Gastroesophageal sphincter (tissue), 4 donors: ENCODE data around the gene HDAC11. TPM values are rescaled to one million over a fixed set of nuclear protein-coding genes. Genes with fewer than 3 reads are reported as not detected.

Experiments
- ATAC-seq: fragments of 150-250 bp; one replicate; pipeline ENCODE4 v1.9.1; 2016; ENCODE audit warnings: mild to moderate bottlenecking, moderate library complexity
- H3K27ac ChIP-seq, 4 donors: fragments of 200-600 bp; sonication (generic) in 3 of 4; 1 replicate in 3 of 4; 2 replicates in 1 of 4; pipeline ENCODE4 v1.5.1; 2016 to 2019
- H3K27me3 ChIP-seq: fragments of 200-600 bp; sonication (generic); one replicate; pipeline ENCODE4 v1.5.1; 2019
- H3K36me3 ChIP-seq, 2 donors: fragments of 200-600 bp; sonication (generic); one replicate each; pipeline ENCODE4 v1.5.1; 2019; ENCODE audit warnings: control low read depth in 1 of 2
- H3K4me1 ChIP-seq, 3 donors: fragments of 200-600 bp; sonication (generic); 1 replicate in 2 of 3; 2 replicates in 1 of 3; pipeline ENCODE4 v1.5.1; 2016 to 2019; ENCODE audit warnings: control low read depth in 2 of 3
- H3K4me3 ChIP-seq, 2 donors: fragments of 200-600 bp; sonication (generic); one replicate each; pipeline ENCODE4 v1.5.1; 2019; ENCODE audit warnings: mild to moderate bottlenecking in 1 of 2, moderate library complexity in 1 of 2
- H3K9me3 ChIP-seq, 3 donors: fragments of 200-600 bp; sonication (generic); one replicate each; pipeline ENCODE4 v1.5.1; 2017 to 2019; ENCODE audit warnings: control low read depth in 2 of 3
- EP300 ChIP-seq: sonication (generic); formaldehyde crosslinking; IDR thresholded peaks from one replicate; pipeline ENCODE4 v1.6.1; 2017; ENCODE audit warnings: antibody characterized with exemption, mild to moderate bottlenecking
- POLR2A ChIP-seq, 2 donors: fragments of 450-650 bp; IDR thresholded peaks; one replicate each; pipeline ENCODE4 v1.6.1; 2017; ENCODE audit warnings: antibody characterized with exemption in 2 of 2, mild to moderate bottlenecking in 2 of 2, moderate library complexity in 1 of 2
- POLR2AphosphoS5 ChIP-seq: sonication (generic); formaldehyde crosslinking; IDR thresholded peaks from one replicate; pipeline ENCODE4 v1.6.1; 2017; ENCODE audit warnings: antibody characterized with exemption
- WGBS, 2 donors: methylation state at CpG; one replicate each; pipeline ENCODE4 v1.1.5; 2018; ENCODE audit warnings: low coverage in 1 of 2; 5-methylcytosine and 5-hydroxymethylcytosine counted together
- total RNA-seq, 4 donors: library from RNA; depleted of rRNA; stranded (reverse); fragments of >200 nt; gene quantifications; one replicate each; pipeline ENCODE4 v1.1.0, GENCODE V29; 2016
- TF ChIP-seq, protein P1 (sequence below), 4 experiments: fragments of 200-600 bp in 2 of 4; fragments of 450-650 bp in 2 of 4; sonication (generic) in 1 of 4; IDR thresholded peaks; one replicate each; pipeline ENCODE4 v1.5.1; 2017 to 2019; ENCODE audit warnings: antibody characterized with exemption in 4 of 4, mild to moderate bottlenecking in 2 of 4, moderate library complexity in 2 of 4

HDAC11 gene
- total RNA-seq, 4 donors from 2014 or later: 22.3 to 37.1 (median 30.0) TPM

DNA sequence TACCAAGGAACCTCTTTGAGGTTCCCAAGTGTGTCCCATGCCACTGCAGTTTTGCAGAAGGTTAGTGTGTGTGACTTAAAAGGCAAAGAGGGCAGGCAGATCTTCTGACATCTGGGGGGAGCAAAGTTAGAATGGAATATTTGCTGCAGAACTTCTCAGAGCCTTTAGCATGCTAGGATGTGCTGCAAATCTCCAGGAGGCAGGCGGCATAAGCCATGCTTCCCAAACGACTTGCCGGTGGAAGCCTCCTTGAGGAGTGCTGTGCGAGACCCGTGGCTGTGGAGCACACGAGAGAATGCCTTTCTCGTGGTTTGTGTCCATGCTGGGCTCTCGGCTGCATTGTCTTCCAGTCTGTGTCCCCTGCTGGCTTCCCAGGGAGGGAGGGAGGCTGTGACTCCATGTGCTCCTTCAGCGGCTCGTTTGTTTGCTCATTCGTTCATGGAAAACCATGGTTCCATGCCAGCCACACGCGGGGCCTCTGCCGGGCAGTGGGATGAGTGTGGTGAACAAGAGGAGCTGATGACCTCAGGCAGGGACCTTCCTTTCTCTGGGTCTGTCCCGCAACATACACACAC, 13.8 kb downstream of the HDAC11 start:
- no peak overlapping the region for H3K27ac ChIP-seq
- 76 to 90% methylated on average over 7 to 9 of the region's 15 CpGs for WGBS, 2 donors
- H3K9me3 ChIP-seq: peaks cover 0 to 12% (median 0%) of the 10 kb centered on the region in 3 donors
- H3K36me3 ChIP-seq: peaks cover 0 to 52% of the 10 kb centered on the region in 2 donors
- ATAC-seq: no peak
- no peaks in the 10 kb centered on the region for H3K27me3 ChIP-seq
- no peak overlapping the region for H3K4me3 ChIP-seq
- TF ChIP-seq, protein P1, sequence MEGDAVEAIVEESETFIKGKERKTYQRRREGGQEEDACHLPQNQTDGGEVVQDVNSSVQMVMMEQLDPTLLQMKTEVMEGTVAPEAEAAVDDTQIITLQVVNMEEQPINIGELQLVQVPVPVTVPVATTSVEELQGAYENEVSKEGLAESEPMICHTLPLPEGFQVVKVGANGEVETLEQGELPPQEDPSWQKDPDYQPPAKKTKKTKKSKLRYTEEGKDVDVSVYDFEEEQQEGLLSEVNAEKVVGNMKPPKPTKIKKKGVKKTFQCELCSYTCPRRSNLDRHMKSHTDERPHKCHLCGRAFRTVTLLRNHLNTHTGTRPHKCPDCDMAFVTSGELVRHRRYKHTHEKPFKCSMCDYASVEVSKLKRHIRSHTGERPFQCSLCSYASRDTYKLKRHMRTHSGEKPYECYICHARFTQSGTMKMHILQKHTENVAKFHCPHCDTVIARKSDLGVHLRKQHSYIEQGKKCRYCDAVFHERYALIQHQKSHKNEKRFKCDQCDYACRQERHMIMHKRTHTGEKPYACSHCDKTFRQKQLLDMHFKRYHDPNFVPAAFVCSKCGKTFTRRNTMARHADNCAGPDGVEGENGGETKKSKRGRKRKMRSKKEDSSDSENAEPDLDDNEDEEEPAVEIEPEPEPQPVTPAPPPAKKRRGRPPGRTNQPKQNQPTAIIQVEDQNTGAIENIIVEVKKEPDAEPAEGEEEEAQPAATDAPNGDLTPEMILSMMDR (IDR thresholded peaks at IDR 0.05): no peak
- H3K4me1 ChIP-seq: peaks cover 0 to 30% (median 9%) of the 10 kb centered on the region in 3 donors

DNA sequence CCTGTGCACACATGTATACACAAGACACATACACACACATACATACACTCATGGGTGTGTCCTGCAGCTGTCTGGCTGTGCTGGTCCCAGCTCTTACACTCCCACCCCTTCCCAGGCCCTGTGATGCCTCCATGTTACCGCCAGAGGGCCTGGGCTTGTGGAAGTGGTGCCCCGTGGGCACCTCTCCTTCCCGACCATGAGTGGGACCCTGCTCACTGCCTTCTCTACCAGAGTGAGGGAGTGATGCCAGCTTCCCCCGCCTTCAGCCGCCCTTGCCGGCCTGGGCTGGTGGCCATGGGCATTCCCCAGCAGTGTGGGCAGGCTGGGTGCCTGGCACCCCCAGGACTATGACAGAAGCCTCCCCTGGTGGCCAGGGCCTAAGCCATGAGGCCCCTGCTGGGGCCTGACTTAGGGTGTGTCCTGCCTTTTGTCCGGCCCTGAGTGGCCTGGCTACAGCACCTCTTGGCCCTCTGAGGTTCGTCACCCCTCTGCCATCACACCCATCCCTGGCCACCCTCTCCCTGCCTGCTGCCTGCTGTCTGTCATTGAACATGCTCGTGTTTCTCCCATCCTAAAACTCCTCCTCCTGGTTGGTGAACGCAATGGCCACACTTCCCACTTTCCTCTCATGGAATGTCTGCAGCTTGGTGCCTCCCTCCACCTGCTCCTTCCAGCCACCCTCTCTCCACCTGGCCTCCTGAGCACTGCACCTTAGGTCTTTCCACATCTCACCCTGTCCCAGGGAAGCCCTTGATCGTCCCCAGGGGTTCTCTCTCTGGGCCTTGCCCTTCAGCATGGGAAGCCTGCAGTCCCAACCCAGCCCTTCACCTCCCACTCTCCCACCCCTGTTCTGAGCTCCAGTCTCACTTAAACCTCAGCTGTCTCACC, 14.6 kb downstream of the HDAC11 start:
- TF ChIP-seq POLR2A (IDR thresholded peaks at IDR 0.05): no peak
- TF ChIP-seq, protein P1 (IDR thresholded peaks at IDR 0.05): peak in 3 of 4 experiments; percentile 41 to 59 (median 44)
- TF ChIP-seq EP300: no peak
- TF ChIP-seq POLR2AphosphoS5: no peak
- Histone ChIP-seq H3K9me3 (peaks cover 0 to 5% (median 0%) of the 10 kb centered on the region in 3 donors), H3K27ac (no peak overlapping the region), H3K4me1 (peaks cover 0 to 30% (median 9%) of the 10 kb centered on the region in 3 donors), H3K36me3 (peaks cover 0 to 52% of the 10 kb centered on the region in 2 donors), H3K4me3 (no peak overlapping the region), H3K27me3 (no peaks in the 10 kb centered on the region)
- ATAC-seq: peak; percentile 25
- WGBS, 2 donors: 40 to 41% methylated on average over 1 to 3 of the region's 11 CpGs

DNA sequence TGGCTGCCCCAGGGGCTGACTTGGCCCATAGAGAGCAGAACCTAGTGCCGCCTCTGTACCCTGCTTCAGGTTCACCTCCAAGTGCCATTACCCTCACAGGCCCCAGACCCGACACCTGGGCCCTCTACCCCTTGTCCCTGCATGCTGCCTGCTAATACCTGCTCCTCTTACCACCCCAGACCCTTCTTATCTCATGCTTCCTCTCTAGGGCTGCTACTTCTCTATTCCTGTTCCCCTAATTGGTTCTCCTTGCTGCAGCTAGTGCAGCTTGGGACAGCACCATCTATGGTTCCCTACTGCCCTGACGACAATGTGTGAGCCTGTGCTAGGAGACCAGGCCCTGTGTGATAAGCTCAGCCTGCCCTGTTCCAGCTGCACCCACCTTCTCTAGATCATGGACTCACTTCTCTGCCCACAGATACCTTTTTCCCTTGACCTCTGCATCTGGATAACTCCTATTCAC, 15.3 kb downstream of the HDAC11 start:
- TF ChIP-seq POLR2AphosphoS5 (no peak), EP300 (no peak), POLR2A (IDR thresholded peaks at IDR 0.05) (no peak)
- TF ChIP-seq, protein P1 (IDR thresholded peaks at IDR 0.05): no peak
- no peak overlapping the region for H3K27ac ChIP-seq

DNA sequence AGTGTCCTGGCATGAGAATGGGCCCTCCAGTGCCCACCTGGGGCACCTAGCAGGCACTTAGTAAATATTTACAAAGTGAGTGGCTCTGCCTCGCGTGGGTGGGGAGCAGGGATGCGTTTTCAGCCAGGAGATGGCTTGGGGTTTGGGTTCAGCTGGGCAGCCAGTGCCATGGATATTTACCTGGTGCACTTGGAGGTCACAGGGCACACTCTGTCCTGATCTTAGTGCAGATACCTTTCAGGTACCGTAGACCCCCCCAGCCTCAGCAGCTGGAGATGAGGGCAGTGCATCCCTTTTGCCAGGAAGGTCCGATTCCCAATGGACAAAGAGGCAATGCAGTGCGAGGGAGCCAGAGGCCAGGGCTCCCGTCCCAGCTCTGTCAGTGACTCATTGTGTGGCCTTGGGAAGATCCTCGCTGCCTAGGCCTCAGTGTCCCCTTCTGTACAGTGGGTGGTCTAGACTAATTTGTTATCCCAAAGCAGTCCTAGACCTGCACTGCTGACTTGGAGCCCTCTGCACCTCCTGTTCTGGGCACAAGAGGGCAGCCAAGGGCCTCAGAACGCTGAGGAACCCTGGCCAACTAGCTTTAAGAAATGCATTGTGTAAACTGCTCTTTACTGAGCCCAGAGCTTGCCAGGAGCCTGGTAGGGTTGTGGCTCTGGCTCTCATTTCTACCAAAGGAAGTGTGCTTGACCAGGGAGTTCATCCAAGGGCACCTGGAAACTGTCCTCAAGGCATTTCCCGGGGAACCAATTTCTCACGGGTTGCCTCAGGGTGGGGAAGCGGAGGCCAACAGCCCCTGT, 16.0 kb downstream of the HDAC11 start:
- peaks cover 0 to 30% (median 9%) of the 10 kb centered on the region in 3 donors for H3K4me1 ChIP-seq
- no peak for TF ChIP-seq POLR2A (IDR thresholded peaks at IDR 0.05)
- no peak for TF ChIP-seq EP300
- peak; percentile 86 for TF ChIP-seq POLR2AphosphoS5
- TF ChIP-seq, protein P1 (IDR thresholded peaks at IDR 0.05): peak in 3 of 4 experiments; percentile 92 to 95 (median 92)
- 0% methylated on average over 2 of the region's 12 CpGs; no CpG with 5 or more reads in 1 of the 2 donors for WGBS, 2 donors

More for the DNA sequence above, 15.3 kb downstream of the HDAC11 start:
- no peaks in the 10 kb centered on the region for H3K9me3 ChIP-seq
- ATAC-seq: no peak
- no peaks in the 10 kb centered on the region for H3K27me3 ChIP-seq
- peaks cover 0 to 47% of the 10 kb centered on the region in 2 donors for H3K36me3 ChIP-seq
- peaks cover 0 to 30% (median 9%) of the 10 kb centered on the region in 3 donors for H3K4me1 ChIP-seq
- H3K4me3 ChIP-seq: no peak overlapping the region
- 85 to 93% methylated on average over 2 to 3 of the region's 3 CpGs for WGBS, 2 donors

More for the DNA sequence above, 16.0 kb downstream of the HDAC11 start:
- no peaks in the 10 kb centered on the region for H3K9me3 ChIP-seq
- H3K36me3 ChIP-seq: peaks cover 0 to 47% of the 10 kb centered on the region in 2 donors
- peak overlapping the region in 3 of 4 donors; percentile 31 to 69 (median 53) for H3K27ac ChIP-seq
- peak; percentile 91 for ATAC-seq
- H3K27me3 ChIP-seq: no peaks in the 10 kb centered on the region
- H3K4me3 ChIP-seq: no peak overlapping the region
